HL-60 (cell line): ENCODE results near the gene HECTD4.

Source experiments
- CTCF ChIP-seq: IDR thresholded peaks from one replicate; pipeline ENCODE4 v1.5.1; 2011; ENCODE audit warnings: low read length, control low read depth, inconsistent platforms; ENCODE audit not compliant: insufficient read depth
- GABPA ChIP-seq: IDR thresholded peaks from 2 replicates; pipeline ENCODE4 v1.6.1; 2012; ENCODE audit warnings: low read depth
- POLR2AphosphoS5 ChIP-seq: IDR thresholded peaks from 2 replicates; pipeline ENCODE4 v1.6.1; 2012; ENCODE audit warnings: low read depth

- TF ChIP-seq CTCF (no peak), POLR2AphosphoS5 (no peak), GABPA (no peak)
Observed at GRCh38 chr12:112182499-112182898, 199.7 kb downstream of the HECTD4 start.
